OCI-LY3 (cell line): Measurements from ENCODE around the gene CD300LG.

Experiments used
- H2AFZ ChIP-seq: fragments of 200-600, 300-600 bp; shearing (Covaris generic); 2 replicates; pipeline ENCODE4 v1.6.0; 2014; ENCODE audit warnings: antibody characterized with exemption, low read depth, low read length
- H3K27ac ChIP-seq: fragments of 200-600, 300-600 bp; sonication (generic); 2 replicates; pipeline ENCODE4 v1.5.1; 2014; ENCODE audit warnings: mild to moderate bottlenecking, low read length, moderate library complexity, mixed read lengths
- H3K27me3 ChIP-seq: fragments of 200-600, 300-600 bp; sonication (generic); 2 replicates; pipeline ENCODE4 v1.6.1; 2014; ENCODE audit warnings: low read depth, low read length, mixed read lengths
- H3K36me3 ChIP-seq: fragments of 200-600, 300-600 bp; sonication (generic); replicated peaks from 2 replicates; pipeline ENCODE3; 2014; ENCODE audit warnings: low read depth, low read length, mixed read lengths
- H3K4me1 ChIP-seq: fragments of 300-600, 200-600 bp; sonication (generic); 2 replicates; pipeline ENCODE4 v1.6.1; 2014; ENCODE audit warnings: low read length, mixed read lengths
- H3K4me2 ChIP-seq: fragments of 200-600, 300-600 bp; sonication (generic); 2 replicates; pipeline ENCODE4 v1.6.1; 2014; ENCODE audit warnings: low read length, mixed read lengths
- H3K4me3 ChIP-seq: fragments of 300-600, 200-600 bp; sonication (generic); 2 replicates; pipeline ENCODE4 v1.5.1; 2014; ENCODE audit warnings: antibody characterized with exemption, mild to moderate bottlenecking, low read length, moderate library complexity
- H3K79me2 ChIP-seq: fragments of 300-600, 200-600 bp; shearing (Covaris generic); 2 replicates; pipeline ENCODE4 v1.6.1; 2014; ENCODE audit warnings: mild to moderate bottlenecking, low read length, mixed read lengths
- H3K9ac ChIP-seq: fragments of 300-600, 200-600 bp; shearing (Covaris generic); 2 replicates; pipeline ENCODE4 v1.6.0; 2014; ENCODE audit warnings: mild to moderate bottlenecking, low read length, moderate library complexity
- H3K9me3 ChIP-seq: fragments of 200-600, 300-600 bp; shearing (Covaris generic); 2 replicates; pipeline ENCODE4 v1.6.1; 2014; ENCODE audit warnings: low read length, mixed read lengths; ENCODE audit not compliant: insufficient read depth
- H4K20me1 ChIP-seq: fragments of 200-600, 300-600 bp; sonication (generic); 2 replicates; pipeline ENCODE4 v1.6.1; 2016; ENCODE audit warnings: low read length, mixed read lengths; ENCODE audit not compliant: insufficient read depth
- EZH2phosphoT487 ChIP-seq: fragments of 200-600 bp; shearing (Covaris generic); IDR thresholded peaks from 2 replicates; pipeline ENCODE4 v1.6.1; 2018; ENCODE audit warnings: antibody characterized with exemption, mixed run types, low read depth
- TF ChIP-seq, protein P1 (sequence below): fragments of 200-600, 300-600 bp; sonication (generic); IDR thresholded peaks from 2 replicates; pipeline ENCODE4 v1.5.1; 2014; ENCODE audit warnings: antibody characterized with exemption, low read length, low read depth

Gene CD300LG

DNA sequence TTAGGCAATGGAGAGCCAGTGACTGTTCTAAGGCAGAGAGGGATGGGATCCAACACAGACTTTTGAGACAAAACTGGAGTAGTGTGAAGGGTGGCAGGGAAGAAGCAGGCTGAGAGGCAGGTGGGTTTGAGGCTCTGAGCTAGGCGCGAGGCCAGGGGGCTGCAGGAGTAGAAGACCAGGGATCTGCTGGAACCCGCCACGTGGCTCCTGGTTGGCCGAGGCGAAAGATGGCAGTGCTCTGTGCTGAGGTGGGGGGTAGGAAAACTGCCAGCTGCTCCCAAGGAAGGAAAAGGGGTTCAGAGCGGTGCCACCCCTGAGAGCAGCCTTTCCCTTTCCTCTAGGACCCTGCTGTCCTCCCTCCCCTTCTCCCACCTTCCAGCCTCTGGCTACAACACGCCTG is 5.6 kb downstream of the CD300LG start:
- Histone ChIP-seq H3K9me3 (no peaks in the 10 kb centered on the region), H3K79me2 (no peaks in the 10 kb centered on the region), H3K36me3 (no peaks in the 10 kb centered on the region), H3K4me2 (no peak overlapping the region), H3K4me3 (no peak overlapping the region), H3K9ac (no peak overlapping the region), H3K4me1 (no peaks in the 10 kb centered on the region), H4K20me1 (no peaks in the 10 kb centered on the region), H3K27ac (no peak overlapping the region), H3K27me3 (peaks cover 26% of the 10 kb centered on the region), H2AFZ (no peak overlapping the region)
- TF ChIP-seq, protein P1, sequence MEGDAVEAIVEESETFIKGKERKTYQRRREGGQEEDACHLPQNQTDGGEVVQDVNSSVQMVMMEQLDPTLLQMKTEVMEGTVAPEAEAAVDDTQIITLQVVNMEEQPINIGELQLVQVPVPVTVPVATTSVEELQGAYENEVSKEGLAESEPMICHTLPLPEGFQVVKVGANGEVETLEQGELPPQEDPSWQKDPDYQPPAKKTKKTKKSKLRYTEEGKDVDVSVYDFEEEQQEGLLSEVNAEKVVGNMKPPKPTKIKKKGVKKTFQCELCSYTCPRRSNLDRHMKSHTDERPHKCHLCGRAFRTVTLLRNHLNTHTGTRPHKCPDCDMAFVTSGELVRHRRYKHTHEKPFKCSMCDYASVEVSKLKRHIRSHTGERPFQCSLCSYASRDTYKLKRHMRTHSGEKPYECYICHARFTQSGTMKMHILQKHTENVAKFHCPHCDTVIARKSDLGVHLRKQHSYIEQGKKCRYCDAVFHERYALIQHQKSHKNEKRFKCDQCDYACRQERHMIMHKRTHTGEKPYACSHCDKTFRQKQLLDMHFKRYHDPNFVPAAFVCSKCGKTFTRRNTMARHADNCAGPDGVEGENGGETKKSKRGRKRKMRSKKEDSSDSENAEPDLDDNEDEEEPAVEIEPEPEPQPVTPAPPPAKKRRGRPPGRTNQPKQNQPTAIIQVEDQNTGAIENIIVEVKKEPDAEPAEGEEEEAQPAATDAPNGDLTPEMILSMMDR: no peak
- TF ChIP-seq EZH2phosphoT487: no peak

DNA sequence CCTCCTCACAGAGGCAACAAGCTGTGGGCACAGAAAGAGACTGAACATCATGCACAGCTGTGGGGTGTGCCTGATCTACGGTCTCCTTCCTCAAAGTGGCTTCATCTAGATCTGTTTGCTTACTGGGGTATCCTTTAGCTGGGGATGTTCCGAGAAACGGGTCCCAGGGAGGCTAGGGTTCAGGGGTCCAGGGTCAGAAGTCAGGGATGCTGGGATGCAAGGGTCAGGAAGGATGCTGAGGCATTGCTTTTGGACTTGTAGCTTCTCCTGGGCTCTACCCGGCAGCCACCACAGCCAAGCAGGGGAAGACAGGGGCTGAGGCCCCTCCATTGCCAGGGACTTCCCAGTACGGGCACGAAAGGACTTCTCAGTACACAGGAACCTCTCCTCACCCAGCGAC is 6.6 kb downstream of the CD300LG start:
- no peak overlapping the region for H3K4me2 ChIP-seq
- no peaks in the 10 kb centered on the region for H4K20me1 ChIP-seq
- no peak overlapping the region for H2AFZ ChIP-seq
- H3K9ac ChIP-seq: no peak overlapping the region
- H3K27me3 ChIP-seq: peaks cover 26% of the 10 kb centered on the region
- H3K4me1 ChIP-seq: no peaks in the 10 kb centered on the region
- H3K27ac ChIP-seq: no peak overlapping the region
- H3K4me3 ChIP-seq: no peak overlapping the region
- TF ChIP-seq, protein P1: no peak
- no peak for TF ChIP-seq EZH2phosphoT487
- H3K9me3 ChIP-seq: no peaks in the 10 kb centered on the region
- no peaks in the 10 kb centered on the region for H3K36me3 ChIP-seq
- no peaks in the 10 kb centered on the region for H3K79me2 ChIP-seq

DNA sequence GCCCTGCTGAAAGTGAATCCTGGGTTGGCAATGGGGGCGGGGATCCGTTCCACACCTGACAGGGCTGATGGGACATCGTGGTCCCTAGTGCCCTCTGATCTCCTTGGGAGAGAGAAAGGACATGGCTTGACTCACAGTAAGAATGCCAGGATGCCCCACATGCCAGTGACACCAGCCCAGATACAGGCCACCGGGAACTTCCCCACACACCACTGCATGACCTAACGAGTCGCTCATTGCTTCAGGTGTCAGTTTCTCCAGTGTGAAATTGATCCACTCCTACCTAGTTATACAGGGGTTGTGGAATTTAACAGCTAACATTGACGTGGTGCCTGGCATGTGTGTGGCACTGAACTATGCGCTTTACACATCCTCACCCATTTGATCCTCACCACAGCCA is 7.5 kb downstream of the CD300LG start:
- H3K4me3 ChIP-seq: no peak overlapping the region
- no peaks in the 10 kb centered on the region for H3K79me2 ChIP-seq
- H3K9me3 ChIP-seq: no peaks in the 10 kb centered on the region
- H3K27ac ChIP-seq: no peak overlapping the region
- H3K4me1 ChIP-seq: no peaks in the 10 kb centered on the region
- no peaks in the 10 kb centered on the region for H4K20me1 ChIP-seq
- H3K4me2 ChIP-seq: no peak overlapping the region
- no peak overlapping the region for H2AFZ ChIP-seq
- no peak overlapping the region for H3K9ac ChIP-seq
- H3K27me3 ChIP-seq: peaks cover 26% of the 10 kb centered on the region
- no peaks in the 10 kb centered on the region for H3K36me3 ChIP-seq
- no peak for TF ChIP-seq EZH2phosphoT487
- TF ChIP-seq, protein P1: no peak

DNA sequence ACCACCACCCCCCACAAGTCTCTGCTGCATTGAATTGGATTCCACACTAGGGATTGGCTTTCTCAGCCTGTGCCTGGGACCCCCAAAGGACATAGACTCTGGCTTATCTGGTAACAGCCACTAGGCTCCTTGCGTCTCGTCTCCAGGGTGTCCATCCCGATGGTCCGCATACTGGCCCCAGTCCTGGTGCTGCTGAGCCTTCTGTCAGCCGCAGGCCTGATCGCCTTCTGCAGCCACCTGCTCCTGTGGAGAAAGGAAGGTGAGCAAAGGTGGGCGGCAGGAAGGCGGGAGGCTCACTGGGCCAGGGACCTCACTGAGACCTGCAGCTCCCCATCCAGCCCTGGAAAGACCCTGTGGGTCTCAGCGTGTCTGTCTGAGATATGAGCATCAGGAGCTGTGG is 8.1 kb downstream of the CD300LG start:
- Histone ChIP-seq H3K9ac (no peak overlapping the region), H3K36me3 (no peaks in the 10 kb centered on the region), H3K4me3 (no peak overlapping the region), H3K4me2 (no peak overlapping the region), H3K9me3 (no peaks in the 10 kb centered on the region), H3K27ac (no peak overlapping the region), H3K4me1 (no peaks in the 10 kb centered on the region), H2AFZ (no peak overlapping the region), H3K79me2 (no peaks in the 10 kb centered on the region), H4K20me1 (no peaks in the 10 kb centered on the region), H3K27me3 (peaks cover 24% of the 10 kb centered on the region)
- TF ChIP-seq EZH2phosphoT487: no peak
- TF ChIP-seq, protein P1: no peak
